Caki2 (cell line): ENCODE data around the gene ADAT3. TPM values are rescaled to one million over a fixed set of nuclear protein-coding genes. Genes with fewer than 3 reads are reported as not detected.

Source experiments
- DNase-seq: peaks from one replicate; pipeline ENCODE4 v3.0.0-alpha.2; 2015; ENCODE audit warnings: low read depth
- in situ Hi-C: cut with HindIII; loops from 2 replicates; pipeline ENCODE4 v1.10.0; 2016; ENCODE audit warnings: low sequenced_read_pairs, low pct_unique_long_range_greater_than_20kb, mixed read lengths
- total RNA-seq: library from RNA; depleted of rRNA; stranded (reverse); fragments of >200 nt; shearing (Covaris generic); gene quantifications from 2 replicates; pipeline ENCODE4 v1.2.3, GENCODE V29; 2014; ENCODE audit warnings: low replicate concordance; rRNA removed

The ADAT3 gene
- total RNA-seq, 1 experiment from 2014 or later: 4.7 TPM

GRCh38 chr19:1961000-1961883 is 56.0 kb downstream of the ADAT3 start:
- in situ Hi-C loops: no loop called here
- DNase-seq: no peak

GRCh38 chr19:1962674-1963073 is 57.5 kb downstream of the ADAT3 start:
- in situ Hi-C loops: no loop called here
- no peak for DNase-seq

Other genes with a start within 250 kb of the ADAT3 start
- gene ONECUT3, start 151.9 kb upstream of the ADAT3 start, total RNA-seq: not detected in 2 replicates
- gene ATP8B3, start 93.1 kb upstream of the ADAT3 start, total RNA-seq: 5.3 and 11.9 TPM in 2 replicates
- gene REXO1, start 56.9 kb upstream of the ADAT3 start, total RNA-seq: 10.5 and 14.4 TPM in 2 replicates
- gene KLF16, start 41.8 kb upstream of the ADAT3 start, total RNA-seq: 9.6 and 15.9 TPM in 2 replicates
- gene ABHD17A, start 19.9 kb upstream of the ADAT3 start, total RNA-seq: 51.1 and 58.3 TPM in 2 replicates
- 14.1 and 28.0 TPM in 2 replicates for gene SCAMP4, start within 50 bp of the ADAT3 start, total RNA-seq
- 32.9 and 42.3 TPM in 2 replicates for gene CSNK1G2, start 35.8 kb downstream of the ADAT3 start, total RNA-seq
- gene BTBD2, start 110.3 kb downstream of the ADAT3 start, total RNA-seq: 56.1 and 65.3 TPM in 2 replicates
- 72.0 and 78.8 TPM in 2 replicates for gene MKNK2, start 145.8 kb downstream of the ADAT3 start, total RNA-seq
- 13.3 and 28.9 TPM in 2 replicates for gene MOB3A, start 190.9 kb downstream of the ADAT3 start, total RNA-seq
- gene IZUMO4, start 191.5 kb downstream of the ADAT3 start, total RNA-seq: not detected in 2 replicates
- 59.0 and 69.3 TPM in 2 replicates for gene AP3D1, start 246.2 kb downstream of the ADAT3 start, total RNA-seq